NCI-H460 (cell line): ENCODE measurements around the gene CDCA3. TPM values are rescaled to one million over a fixed set of nuclear protein-coding genes. Genes with fewer than 3 reads are reported as not detected.

ENCODE experiments used
- DNase-seq: peaks from one replicate; pipeline ENCODE4 v3.0.0-alpha.2; 2016; ENCODE audit warnings: low read depth; ENCODE audit errors: extremely low read depth
- total RNA-seq: library from RNA; depleted of rRNA; stranded (reverse); fragments of >200 nt; shearing (Covaris generic); gene quantifications from 2 replicates; pipeline ENCODE4 v1.2.3, GENCODE V29; 2014

Gene CDCA3
- total RNA-seq, 1 experiment from 2014 or later = 33.4 TPM

DNA sequence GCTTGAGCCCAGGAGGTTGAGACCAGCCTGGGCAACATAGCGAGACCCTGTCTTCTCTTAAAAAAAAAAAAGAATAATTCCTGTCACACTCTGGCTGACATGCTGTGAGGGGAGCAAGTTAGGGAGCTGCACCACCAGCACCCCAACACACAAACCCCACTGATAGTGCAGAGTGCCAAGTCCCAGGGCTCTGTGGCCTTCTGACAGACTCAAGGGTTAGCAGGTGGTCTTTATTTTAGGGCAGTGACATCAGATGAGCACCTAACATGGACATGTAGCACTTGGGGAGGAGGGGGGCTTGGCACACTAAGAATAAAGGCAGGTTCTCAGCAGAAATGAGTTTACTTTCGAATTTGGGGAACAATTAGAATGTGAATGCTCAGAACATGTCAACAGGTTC lies 7.7 kb upstream of the CDCA3 start:
- DNase-seq = no peak

DNA sequence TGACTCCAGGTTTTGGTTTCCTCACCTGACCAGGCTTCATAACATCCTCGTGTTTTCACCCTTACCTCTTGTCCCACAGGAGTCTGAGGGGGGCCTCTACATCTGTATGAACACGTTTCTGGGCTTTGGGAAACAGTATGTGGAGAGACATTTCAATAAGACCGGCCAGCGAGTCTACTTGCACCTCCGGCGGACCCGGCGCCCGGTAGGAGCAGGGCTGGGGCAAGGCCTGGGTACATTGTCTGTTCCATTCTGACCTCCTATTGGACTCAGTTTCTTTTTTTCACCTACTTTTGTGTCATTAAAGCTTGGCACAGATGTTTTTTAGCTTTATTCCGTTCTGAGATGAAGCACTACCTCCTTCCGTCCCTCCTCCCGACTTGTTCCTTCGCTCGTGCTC lies 4.2 kb upstream of the CDCA3 start:
- no peak for DNase-seq

DNA sequence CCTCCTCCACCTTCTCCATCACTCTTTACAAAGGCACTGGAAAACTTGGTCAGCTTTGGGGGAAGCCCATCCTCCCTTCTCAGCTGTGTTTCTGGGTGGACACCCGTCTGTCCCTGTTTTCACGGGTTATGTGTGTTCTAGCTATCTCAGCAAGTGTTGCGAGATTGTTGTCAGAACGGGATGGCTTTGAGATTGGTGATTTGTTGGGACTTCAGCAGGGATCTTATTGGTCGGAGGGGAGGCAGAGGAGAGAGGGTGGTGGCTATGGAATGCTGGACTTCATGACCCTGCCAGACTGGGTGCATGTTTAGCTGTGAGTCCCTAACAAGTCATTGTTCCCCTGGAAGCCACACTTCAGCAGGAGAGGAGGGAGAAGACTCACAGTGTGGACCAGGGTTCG lies 3.0 kb upstream of the CDCA3 start:
- DNase-seq = no peak

DNA sequence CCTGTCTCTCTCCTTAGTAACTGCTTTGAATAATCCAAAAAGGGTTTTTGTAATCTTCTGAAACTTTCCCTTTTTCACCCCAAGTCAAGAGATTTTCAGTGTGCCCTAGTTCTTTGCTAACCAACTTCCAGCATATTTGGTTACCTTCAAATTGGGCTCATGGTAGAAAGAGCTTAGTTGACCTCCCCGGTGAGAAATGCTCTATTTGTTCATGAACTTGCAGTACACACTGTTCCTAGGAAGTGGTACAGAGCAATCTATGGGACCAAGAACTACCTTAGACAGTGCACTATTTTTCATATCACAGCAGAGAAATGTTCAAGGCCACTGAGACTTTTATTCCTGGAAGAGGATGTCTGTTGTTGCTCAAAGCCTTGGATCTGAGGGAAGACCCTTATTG lies 2.5 kb upstream of the CDCA3 start:
- DNase-seq = no peak

DNA sequence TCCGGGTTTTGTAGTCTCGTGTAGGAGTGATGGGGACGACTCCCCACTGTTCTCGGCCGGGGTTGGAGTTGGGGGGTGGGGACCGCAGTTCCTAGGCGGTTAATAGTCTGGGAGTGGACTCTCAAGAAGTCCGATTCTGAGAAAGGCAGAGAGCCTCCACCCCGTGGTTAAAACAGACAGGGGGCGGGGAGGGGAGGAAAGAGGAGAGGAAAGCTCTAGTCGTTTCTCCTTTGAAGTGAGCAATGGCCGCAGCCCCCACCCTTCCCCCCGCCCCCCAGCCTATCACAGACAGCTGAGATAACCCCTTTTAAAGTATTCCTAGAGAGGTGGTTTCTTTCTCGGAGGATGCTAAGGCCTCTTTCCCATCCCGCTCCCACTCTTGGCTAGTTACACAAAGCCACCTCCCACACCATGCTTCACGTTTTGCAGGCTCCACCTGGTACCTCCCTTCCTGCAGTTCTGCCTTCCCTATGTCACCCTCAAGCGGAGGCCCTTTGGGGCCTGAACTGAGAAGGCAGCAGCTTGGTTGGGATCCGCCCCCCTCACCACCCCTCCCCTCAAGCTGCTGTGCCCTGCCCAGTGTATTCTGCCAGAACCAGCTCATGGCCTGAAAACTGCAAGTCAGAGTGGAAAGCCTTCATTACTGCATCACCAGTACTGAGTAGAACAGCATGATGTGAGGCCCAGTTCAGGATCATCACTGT lies 1.7 kb upstream of the CDCA3 start:
- DNase-seq = no peak

DNA sequence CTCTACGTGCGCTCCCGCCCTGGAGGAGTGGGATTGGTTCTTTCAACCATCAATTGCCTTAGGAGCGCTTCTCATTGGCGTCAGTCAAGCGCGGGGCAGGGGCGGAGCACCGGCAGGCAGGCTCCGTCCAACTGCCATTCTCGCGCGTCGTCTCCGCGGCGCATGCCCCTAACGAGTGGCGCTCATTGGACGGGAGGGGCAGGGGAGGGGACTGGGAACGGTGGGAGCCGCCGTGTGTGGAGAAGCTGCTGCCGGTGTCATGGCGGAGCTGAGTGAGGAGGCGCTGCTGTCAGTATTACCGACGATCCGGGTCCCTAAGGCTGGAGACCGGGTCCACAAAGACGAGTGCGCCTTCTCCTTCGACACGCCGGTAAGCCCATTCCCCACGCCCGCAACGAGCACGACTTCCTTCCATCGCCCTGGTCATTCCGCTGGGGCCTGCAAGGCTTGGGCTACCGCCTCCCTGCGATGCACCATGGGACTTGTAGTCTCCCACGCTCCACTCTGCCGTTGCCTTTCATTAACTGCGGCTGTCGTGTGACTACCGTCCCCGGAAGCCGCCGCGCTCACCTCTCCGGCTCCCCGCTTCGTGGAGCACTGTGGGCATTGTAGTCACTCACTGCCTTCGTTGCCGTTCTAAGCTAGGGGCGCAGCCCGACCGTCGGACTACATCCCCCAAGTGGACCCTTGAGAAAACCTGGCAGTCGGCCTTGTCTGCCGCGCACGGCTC lies 1.0 kb upstream of the CDCA3 start, which contains the start of gene USP5:
TSS of gene USP5 (plus strand) at position 230 of the 730 bp plus-strand sequence. CDS start at position 260, 30 bp downstream.
- peak; percentile 98 for DNase-seq

DNA sequence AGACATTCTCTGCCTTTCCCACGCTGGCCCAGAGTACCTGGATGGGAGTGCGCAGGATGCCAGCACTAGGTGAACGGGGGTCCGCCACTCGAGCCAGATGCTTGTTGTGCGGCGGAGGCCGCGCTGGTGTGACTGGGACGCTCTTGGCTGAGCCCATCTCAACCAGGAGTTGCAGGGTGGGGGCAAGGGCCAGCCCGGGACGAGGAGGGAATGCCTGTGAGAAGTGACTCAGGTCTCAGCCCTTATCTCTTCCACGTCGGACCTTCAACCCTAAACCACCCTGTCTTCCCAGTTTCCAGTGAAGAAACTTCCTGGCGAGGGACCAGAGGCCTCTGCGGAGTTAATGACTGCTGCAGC lies 312 bp downstream of the CDCA3 start:
- no peak for DNase-seq

DNA sequence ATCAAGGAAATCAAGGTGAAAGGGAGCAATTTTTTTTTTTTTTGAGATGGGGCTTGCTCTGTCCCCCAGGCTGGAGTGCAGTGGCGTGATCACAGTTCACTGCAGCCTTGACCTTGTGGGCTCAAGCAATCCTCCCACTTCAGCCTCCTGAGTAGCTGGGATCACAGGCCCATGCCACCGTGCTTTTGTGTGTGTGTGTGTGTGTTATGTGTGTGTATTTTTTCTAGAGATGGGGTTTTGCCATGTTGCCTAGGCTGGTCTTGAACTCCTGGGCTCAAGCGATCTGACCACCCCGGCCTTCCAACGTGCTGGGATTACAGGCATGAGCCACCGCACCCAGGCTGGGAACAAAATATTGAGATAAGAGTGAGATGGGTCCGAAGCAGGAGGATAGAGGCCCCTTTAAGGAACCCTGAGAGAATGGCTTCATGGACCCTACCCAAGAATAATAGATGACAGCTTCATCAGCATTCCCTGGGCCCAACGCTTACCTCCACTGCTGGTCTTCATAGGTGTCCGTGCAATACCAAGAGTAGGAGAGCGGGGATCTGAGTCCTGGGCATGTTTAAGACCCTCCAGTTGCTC lies 1.0 kb downstream of the CDCA3 start:
- no peak for DNase-seq

DNA sequence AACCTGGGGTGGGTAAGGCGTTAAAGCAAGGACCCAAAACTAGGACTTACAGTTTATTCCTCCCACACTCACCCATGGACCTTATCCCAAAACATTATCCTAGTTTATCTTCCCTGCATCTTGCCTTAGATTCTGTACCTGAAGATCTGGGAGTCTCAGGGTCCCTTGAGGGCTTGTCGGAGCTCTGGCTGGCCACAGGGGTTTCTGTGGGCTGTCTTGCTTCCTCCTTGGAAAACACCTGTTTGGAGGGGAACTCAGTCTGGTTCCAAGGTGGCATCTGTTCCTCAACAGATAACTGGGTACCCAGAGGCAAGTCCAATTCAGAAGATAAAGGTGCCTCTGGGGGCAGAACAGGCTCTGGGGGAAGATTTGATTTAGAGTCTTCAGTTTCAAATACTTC lies 1.7 kb downstream of the CDCA3 start:
- no peak for DNase-seq

DNA sequence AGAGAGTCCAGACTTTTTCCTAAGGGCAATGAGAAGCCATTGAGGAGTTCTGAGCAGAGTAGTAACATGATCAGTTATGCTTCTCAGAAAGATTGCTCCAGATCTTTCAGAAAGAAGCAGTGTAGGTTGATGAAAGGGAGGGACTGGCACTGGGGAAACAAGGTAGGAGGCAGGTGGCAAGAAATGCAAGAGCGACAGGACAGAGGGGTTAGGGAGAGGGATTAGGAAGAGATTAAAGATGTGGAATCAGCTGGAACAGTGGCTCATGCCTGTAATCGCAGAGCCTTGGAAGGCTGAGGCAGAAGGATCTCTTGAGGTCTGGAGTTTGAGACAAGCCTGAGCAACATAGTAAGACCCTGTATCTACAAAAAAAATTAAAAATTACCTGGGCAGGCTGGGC lies 3.4 kb downstream of the CDCA3 start:
- DNase-seq = no peak

DNA sequence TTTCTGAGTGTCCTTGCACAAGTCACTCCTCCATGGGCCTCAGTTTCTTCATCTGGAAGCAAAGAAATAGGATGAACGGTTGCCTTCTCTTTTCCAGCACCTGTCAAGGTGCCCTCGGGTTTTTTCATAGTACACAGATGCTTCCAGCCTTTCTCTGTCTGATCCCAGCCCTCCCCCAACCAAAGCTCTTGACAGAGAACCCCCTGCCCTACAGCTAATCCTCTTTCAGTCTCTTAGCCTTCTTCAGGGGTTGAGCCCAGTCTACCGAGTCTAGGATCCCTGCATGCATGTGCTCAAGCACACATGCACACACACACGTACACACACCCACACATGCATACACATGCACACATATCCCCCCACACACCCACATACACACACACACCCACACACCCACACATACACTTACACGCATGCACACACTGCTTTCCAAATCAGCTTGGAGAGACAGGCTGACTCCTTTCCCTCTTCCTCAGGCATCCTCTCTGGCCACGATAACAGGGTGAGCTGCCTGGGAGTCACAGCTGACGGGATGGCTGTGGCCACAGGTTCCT lies 4.7 kb downstream of the CDCA3 start:
- no peak for DNase-seq

DNA sequence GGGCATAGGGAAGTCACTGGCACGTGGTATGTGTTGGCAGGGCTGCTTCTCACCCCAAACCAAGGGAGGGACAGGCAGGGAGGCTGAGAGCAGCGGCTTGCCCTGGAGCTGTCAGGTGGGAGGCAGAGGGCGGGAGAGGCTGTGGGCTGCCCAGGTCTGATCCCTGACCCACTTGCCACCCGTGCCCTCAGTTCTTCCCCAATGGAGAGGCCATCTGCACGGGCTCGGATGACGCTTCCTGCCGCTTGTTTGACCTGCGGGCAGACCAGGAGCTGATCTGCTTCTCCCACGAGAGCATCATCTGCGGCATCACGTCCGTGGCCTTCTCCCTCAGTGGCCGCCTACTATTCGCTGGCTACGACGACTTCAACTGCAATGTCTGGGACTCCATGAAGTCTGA lies 5.7 kb downstream of the CDCA3 start:
- DNase-seq = no peak

DNA sequence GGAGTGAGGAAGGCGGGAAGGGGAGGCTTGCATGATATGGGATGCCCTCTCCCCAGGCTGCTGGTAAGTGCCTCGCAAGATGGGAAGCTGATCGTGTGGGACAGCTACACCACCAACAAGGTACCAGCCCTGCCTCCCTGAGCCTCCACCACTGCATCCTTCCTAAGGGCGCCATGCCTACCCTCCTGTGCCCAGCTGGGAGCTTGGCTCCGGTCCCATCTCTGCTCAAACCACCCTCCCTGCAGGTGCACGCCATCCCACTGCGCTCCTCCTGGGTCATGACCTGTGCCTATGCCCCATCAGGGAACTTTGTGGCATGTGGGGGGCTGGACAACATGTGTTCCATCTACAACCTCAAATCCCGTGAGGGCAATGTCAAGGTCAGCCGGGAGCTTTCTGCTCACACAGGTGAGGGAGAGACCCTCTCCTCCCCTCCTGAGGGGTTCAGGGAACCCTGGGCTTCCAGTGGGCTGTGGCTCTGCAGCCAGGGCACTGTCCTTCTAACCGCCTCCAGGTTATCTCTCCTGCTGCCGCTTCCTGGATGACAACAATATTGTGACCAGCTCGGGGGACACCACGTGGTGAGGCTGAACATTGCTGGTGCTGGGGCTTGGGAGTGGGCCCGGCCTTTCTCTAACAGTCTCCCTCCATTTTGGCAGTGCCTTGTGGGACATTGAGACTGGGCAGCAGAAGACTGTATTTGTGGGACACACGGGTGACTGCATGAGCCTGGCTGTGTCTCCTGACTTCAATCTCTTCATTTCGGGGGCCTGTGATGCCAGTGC lies 7.8 kb downstream of the CDCA3 start:
- no peak for DNase-seq

DNA sequence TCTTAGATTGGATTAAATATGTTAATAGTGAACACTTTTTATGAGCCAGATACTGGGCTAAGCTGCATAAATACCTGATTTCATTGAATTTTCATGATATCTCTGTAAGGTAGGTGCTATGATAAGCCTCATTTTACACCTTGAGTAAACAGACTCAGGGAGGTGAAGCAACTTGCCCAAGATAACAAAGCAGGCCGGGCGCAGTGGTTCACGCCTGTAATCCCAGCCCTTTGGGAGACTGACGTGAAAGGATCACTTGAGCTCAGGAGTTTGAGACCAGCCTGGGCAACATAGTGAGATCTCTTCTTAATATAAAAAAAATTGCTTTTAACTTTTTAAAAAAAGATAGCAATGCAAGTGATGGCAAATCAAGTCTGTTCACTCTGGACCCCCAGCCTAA lies 9.0 kb downstream of the CDCA3 start:
- no peak for DNase-seq

DNA sequence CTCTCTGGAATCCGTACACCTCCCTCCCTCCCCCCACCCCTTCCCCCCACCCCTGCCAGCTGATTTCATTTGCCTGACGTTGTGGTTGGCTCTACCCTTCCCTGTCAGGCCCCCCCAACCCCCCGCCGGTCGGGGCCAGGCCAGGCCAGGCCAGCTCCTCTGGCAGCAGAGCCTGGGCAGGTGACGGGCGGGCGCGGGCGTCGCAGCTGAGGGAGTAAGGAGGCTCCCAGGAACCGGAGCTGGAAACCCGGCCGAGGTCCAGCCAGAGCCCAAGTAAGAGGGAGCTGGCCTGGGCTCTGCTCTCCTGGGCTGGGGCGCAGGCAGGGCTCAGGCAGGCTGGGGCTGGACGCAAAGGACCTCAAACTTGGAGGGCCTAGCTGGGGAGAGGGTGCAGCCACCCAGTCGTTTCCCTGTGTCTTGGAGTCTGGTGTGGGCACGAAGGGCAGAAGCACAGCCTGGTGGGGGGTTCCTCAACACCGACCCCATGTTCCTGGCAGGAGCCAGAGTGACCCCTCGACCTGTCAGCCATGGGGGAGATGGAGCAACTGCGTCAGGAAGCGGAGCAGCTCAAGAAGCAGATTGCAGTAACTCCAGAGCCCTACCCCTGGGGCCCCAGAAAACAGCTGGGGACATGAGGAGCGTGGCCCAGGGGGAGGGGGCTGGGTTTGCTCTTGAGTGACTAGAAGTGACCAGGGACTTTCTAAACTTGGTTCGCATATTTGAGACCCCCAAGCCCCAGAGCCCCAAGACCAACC lies 10.1 kb downstream of the CDCA3 start, which contains the start of gene GNB3:
TSS of gene GNB3 (plus strand) at position 165 of the 755 bp plus-strand sequence. CDS start at position 528, 363 bp downstream.
- DNase-seq = no peak

DNA sequence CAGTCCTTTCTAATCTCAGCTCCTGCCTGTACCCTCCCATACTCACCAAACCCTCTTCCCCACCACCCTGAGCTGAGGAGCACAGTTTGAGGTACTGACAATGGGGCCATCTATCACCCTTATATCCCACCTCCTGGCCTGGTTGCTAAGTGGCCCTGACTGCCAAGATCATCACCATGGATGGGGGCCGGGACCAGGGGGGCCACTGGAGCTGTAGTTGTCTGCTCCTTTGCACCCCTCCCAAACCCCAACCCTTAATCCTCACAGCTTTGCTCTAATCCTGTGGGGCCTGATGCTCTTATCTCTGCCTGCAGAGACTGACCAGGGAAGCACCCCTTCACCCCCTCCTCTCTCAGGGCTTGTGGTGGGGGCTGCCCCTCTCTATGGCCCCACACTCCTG lies 10.8 kb downstream of the CDCA3 start:
- DNase-seq = no peak

DNA sequence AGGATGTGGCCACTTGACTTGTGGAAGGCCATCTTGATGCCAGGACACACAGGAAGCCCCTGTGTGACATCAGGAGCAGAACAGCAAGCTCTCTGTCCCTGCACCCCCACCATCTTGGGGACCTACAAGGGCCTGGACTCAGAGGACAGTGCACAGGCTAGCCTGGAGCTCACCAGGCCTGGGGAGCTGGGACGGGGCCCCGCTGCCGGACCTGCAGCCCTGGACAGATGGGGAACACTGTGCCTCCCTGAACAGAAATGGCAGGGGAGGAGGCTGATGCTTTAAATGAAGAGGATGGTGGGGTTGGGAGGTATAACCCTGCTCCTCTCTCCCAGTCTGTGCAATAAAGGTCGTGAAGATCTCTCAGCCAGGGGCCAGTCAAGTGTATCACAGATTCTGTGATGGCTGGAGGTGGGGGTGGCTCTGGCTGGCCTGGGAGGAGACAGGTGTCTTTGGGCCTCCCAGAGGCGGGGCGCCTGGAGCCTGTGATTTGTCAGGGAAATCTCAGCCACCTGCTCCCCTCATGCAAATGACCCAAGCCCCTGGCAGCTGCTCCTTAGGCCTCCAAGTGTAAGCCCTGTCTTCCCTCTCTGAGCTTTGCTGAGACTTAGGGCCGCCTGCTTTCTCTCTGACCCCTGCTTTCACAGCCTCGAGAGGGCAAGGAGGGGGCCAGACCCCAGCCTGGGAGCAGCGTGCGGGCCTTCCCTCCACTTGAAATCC lies 11.4 kb downstream of the CDCA3 start:
- DNase-seq = no peak

DNA sequence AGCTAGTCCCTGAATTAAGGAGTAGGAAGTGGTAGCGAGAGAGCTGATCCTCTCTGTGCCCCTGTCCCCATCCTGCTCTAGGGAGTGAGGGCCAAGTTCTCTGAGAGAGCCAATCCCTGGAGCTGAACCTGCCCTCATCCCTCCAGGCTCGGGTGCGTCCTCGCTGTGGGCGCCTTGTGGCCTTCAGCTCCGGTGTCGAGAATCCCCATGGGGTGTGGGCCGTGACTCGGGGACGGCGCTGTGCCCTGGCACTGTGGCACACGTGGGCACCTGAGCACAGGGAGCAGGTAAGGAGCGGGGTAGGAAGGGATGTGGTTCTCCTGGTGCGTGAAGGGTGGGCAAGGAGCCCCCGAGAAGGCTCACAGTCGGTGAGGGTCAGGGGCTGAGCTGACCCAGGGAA lies 12.2 kb downstream of the CDCA3 start:
- no peak for DNase-seq

DNA sequence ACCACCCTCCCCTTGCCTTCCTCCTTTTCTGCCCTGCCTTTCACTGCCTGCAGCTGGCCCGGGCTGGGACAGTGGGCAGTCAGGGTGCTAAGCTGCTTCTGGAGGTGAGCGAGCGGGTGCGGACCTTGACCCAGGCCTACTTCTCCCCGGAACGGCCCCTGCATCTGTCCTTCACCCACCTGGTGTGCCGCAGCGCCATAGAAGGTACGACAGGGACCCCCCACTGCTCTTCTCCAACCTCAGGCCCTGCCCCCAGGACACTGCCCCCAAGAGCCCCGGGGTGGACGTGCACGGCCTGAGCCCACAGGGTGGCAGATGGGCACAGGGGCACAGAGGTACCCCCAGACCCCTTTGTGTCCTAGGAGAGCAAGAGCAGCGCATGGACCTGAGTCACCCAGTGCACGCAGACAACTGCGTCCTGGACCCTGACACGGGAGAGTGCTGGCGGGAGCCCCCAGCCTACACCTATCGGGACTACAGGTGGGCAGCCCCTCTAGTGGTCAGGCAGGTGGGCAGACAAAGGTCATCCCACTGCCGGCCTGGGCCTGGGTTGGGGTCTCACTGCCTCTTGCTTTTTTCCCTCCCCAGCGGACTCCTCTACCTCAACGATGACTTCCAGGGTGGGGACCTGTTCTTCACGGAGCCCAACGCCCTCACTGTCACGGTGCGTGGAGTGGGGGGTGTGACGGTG lies 13.6 kb downstream of the CDCA3 start:
- no peak for DNase-seq
